GM12801 (cell line): Measurements from ENCODE around the gene HBZ.

Experiments
- TF ChIP-seq, protein P1 (sequence below): IDR thresholded peaks from one replicate; pipeline ENCODE4 v1.5.1; 2011; ENCODE audit warnings: control low read depth; ENCODE audit not compliant: insufficient read length; ENCODE audit errors: extremely low read depth

Gene HBZ

DNA sequence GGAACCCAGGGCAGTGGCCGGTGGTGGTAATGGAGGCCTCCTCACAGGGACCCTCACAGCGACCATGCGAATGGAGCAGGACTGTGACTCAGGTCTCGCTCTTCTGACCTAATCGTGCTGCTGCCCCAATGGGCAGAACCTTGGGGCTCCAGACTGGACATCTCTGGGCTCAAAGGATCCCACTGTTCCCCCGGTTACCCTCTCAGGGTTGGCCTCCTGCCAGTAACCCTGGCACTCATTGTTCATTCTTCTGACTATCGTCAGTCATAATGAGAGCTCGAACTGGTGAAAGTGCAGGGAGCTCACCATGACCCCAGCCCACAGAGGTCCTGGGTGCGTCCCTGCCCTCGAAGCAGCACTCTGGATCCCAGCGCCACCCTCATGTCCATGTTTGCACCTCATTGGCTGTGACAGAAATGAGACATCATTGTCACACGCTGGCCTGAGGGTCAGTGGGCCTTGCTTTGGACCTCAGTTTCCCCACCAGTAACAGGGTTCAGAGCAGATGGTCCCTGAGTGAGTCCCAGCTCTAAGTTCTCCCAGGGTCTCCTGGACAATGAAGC lies 10.0 kb upstream of the HBZ start:
- TF ChIP-seq, protein P1, sequence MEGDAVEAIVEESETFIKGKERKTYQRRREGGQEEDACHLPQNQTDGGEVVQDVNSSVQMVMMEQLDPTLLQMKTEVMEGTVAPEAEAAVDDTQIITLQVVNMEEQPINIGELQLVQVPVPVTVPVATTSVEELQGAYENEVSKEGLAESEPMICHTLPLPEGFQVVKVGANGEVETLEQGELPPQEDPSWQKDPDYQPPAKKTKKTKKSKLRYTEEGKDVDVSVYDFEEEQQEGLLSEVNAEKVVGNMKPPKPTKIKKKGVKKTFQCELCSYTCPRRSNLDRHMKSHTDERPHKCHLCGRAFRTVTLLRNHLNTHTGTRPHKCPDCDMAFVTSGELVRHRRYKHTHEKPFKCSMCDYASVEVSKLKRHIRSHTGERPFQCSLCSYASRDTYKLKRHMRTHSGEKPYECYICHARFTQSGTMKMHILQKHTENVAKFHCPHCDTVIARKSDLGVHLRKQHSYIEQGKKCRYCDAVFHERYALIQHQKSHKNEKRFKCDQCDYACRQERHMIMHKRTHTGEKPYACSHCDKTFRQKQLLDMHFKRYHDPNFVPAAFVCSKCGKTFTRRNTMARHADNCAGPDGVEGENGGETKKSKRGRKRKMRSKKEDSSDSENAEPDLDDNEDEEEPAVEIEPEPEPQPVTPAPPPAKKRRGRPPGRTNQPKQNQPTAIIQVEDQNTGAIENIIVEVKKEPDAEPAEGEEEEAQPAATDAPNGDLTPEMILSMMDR: no peak

DNA sequence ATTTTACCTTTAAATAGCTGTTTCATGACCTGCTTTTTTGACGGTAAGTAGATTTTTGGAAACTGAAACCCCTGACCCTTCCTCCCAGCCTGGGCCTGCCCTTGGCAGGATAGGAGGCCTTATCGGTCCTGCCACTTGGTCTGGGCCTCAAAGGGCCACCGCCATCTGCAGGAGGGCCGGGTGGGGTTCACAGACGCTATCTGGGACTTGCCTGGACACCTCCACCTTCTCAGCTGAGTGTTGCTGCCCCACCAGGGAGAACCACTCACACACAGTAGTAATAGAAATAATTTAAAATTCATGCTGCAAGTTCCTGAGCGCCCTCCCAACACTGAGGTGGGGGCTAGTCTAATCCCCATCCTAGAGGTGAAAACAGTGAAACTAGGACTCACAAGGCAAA lies 9.4 kb upstream of the HBZ start:
- TF ChIP-seq, protein P1: no peak

DNA sequence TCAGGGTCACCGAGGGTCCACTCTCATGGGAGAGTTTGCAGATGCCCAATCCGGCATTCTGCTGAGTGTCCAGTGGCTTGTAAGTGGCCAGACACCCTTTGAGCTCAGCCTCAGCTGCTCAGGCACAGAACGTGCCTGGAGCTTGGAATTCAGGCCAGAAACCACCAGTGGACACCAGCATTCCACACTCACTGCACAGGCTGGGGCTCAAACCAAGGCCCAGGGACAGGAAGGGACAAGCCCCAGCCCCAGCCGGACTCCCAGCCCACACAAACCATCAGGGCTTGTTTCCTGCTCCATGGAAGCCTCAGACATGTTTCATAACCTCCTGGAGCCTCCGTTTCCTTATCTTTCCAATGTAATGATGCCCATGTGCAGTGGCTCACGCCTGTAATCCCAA lies 9.0 kb upstream of the HBZ start:
- TF ChIP-seq, protein P1: no peak

DNA sequence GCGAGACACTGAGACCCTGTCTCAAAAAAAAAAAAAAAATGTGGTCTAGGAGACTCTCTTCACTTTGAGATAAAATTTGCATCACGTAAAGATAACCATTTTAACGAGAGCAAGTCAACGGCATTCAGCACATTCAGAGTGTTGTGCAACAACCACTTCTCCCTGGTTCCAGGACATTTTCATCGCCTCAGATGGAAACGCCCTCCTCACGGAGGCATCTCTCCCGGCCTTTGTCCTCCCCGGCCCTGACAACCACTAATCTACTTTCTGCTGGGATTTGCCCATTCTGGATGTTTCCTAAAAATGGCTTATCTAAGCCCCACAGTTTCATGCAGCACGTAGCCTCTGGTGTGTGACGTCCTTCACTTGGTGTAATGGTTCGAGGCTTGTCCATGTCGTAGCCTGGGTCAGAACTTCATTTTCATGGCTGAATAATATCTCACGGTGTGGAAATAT lies 7.6 kb upstream of the HBZ start:
- TF ChIP-seq, protein P1: no peak

DNA sequence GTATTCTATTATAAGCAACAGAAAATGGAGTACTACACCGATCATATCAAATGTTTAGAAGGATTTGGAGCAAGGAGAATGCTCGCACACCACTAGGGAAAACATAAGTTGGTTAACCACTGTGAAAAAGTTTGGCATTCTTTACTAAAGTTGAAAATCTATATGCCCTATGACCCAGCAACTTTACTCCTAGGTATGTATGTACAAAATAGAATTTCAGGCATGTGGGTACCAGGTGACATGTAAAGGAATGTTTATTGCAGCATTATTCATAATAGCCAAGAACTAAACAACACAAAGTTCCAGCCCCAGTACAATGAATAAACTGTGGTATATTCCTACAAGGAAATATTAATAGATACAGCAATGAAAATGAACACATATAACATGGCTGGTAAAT lies 5.8 kb upstream of the HBZ start:
- TF ChIP-seq, protein P1: no peak

DNA sequence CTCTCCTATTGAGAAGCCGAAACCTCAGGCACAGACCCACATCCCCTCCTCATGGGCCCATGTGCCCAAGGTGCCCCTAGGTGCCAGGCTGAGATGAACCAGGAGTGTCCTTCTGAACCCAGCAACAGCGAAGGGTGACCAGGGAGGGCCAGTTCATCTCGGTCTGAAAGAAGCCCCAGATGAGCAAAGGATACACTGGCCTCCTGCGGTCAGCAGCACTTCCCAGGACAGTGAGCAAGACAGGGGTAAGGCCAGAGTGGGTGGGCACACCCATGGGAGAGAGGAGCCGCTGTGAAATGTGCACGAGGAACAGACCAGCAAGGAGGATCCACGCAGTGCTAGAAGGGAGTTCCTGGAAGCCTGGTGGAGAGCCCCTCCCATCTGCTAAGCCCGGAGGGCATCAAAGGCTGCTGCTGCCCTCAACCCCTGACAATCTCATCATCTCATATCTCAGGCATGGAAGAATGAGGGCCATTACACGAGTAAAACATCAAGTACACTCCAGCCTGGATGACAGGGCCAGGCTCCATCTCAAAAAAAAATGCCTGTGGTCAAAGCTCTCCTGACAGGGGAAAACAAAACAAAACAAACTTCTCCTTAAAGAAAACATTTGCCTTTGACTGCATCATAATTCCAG lies 3.3 kb upstream of the HBZ start:
- TF ChIP-seq, protein P1: no peak

DNA sequence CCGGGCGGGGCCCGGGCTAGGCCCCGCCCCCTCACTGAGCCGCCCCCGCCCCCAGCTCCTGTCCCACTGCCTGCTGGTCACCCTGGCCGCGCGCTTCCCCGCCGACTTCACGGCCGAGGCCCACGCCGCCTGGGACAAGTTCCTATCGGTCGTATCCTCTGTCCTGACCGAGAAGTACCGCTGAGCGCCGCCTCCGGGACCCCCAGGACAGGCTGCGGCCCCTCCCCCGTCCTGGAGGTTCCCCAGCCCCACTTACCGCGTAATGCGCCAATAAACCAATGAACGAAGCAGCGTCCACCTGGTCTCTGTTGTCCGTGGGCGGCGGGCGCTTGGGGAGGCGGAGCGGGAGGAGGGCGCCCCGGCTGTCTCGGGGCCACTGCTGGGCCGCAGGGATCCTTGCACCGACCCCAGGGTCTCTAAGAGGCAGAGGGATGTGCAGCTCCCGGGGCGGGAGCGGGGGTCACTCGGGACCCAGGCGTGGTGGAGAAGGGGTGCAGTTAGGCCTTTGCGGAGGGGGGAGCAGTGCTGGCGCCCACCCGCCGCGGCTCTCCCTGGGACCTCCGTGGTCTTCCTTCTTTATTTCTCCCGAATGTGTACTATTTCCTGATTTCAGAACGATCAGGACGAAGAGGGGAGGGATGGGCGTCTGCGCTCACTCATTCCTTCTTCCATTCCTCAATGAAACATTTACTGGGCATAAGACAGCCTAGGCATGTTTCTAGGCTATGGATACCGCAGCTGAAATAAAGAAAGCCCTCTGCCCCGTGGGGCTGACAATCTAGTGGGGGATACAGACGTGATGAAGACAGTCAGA lies 2.0 kb downstream of the HBZ start:
- TF ChIP-seq, protein P1: no peak
